Neural cell (in vitro differentiated cells): ENCODE measurements around the gene SLC12A4. TPM values are rescaled to one million over a fixed set of nuclear protein-coding genes. Genes with fewer than 3 reads are reported as not detected.

Source experiments
- H2AFZ ChIP-seq: fragments of 200-600, 300-800 bp; sonication (generic), shearing (Covaris generic); 2 replicates; pipeline ENCODE4 v1.6.0; 2014; ENCODE audit warnings: low read depth, mild to moderate bottlenecking, antibody characterized with exemption, low read length, moderate library complexity
- H3F3A ChIP-seq: fragments of 200-600 bp; shearing (Covaris generic); 2 replicates; pipeline ENCODE4 v1.6.1; 2016; ENCODE audit warnings: mild to moderate bottlenecking, moderate library complexity, mixed read lengths, antibody characterized with exemption, low read length; ENCODE audit not compliant: insufficient read depth, poor library complexity, severe bottlenecking
- H3K27ac ChIP-seq: fragments of 200-600, 300-800 bp; sonication (generic), shearing (Covaris generic); 2 replicates; pipeline ENCODE4 v1.5.1; 2014; ENCODE audit warnings: mild to moderate bottlenecking, low read length, moderate library complexity
- H3K27me3 ChIP-seq: fragments of 300-800, 200-600 bp; sonication (generic), shearing (Covaris generic); 2 replicates; pipeline ENCODE4 v1.6.0; 2014; ENCODE audit warnings: mild to moderate bottlenecking, low read depth, low read length, moderate library complexity; ENCODE audit not compliant: insufficient read depth
- H3K36me3 ChIP-seq: fragments of 300-800, 200-600 bp; sonication (generic), shearing (Covaris generic); 2 replicates; pipeline ENCODE4 v1.5.1; 2014; ENCODE audit warnings: mild to moderate bottlenecking, antibody characterized with exemption, low read length, moderate library complexity; ENCODE audit not compliant: insufficient read depth
- H3K4me2 ChIP-seq: fragments of 300-800, 200-600 bp; sonication (generic), shearing (Covaris generic); 2 replicates; pipeline ENCODE4 v1.6.0; 2014; ENCODE audit warnings: mild to moderate bottlenecking, low read length
- H3K4me3 ChIP-seq: fragments of 300-800, 200-600 bp; sonication (generic), shearing (Covaris generic); 2 replicates; pipeline ENCODE4 v1.5.1; 2014; ENCODE audit warnings: mild to moderate bottlenecking, low read length, moderate library complexity
- H3K79me2 ChIP-seq: fragments of 200-600 bp; shearing (Covaris generic); replicated peaks from 2 replicates; pipeline ENCODE4 v1.6.0; 2014; ENCODE audit warnings: mild to moderate bottlenecking, low read length, moderate library complexity; ENCODE audit not compliant: insufficient read depth
- H3K9ac ChIP-seq: fragments of 300-800, 200-600 bp; sonication (generic), shearing (Covaris generic); 2 replicates; pipeline ENCODE4 v1.6.1; 2016; ENCODE audit warnings: mild to moderate bottlenecking, low read length, mixed read lengths
- H3K9me2 ChIP-seq: fragments of 200-600 bp; shearing (Covaris generic); 2 replicates; pipeline ENCODE4 v1.6.1; 2016; ENCODE audit warnings: mild to moderate bottlenecking, low read length, mixed read lengths; ENCODE audit not compliant: insufficient read depth
- H3K9me3 ChIP-seq: fragments of 200-600, 300-800 bp; sonication (generic), shearing (Covaris generic); 2 replicates; pipeline ENCODE4 v1.6.1; 2016; ENCODE audit warnings: mild to moderate bottlenecking, mixed run types, low read length, moderate library complexity, mixed read lengths
- H4K20me1 ChIP-seq: fragments of 200-600 bp; shearing (Covaris generic); 2 replicates; pipeline ENCODE4 v1.6.1; 2016; ENCODE audit warnings: mild to moderate bottlenecking, mixed run types; ENCODE audit not compliant: insufficient read depth
- EP300 ChIP-seq: fragments of 450-650 bp; conservative IDR thresholded peaks from 2 replicates; pipeline ENCODE4 v1.6.1; 2014; ENCODE audit warnings: antibody characterized with exemption, mild to moderate bottlenecking, moderate library complexity; ENCODE audit not compliant: poor library complexity, severe bottlenecking
- EZH2 ChIP-seq: fragments of 200-600, 300-800 bp; shearing (Covaris generic), sonication (generic); IDR thresholded peaks from 2 replicates; pipeline ENCODE4 v1.6.1; 2014; ENCODE audit warnings: antibody characterized with exemption, low read length, borderline replicate concordance, mild to moderate bottlenecking; ENCODE audit not compliant: insufficient read depth, poor library complexity, severe bottlenecking
- MXI1 ChIP-seq: fragments of 450-650 bp; conservative IDR thresholded peaks from 2 replicates; pipeline ENCODE4 v1.6.1; 2014; ENCODE audit warnings: antibody characterized with exemption, mild to moderate bottlenecking; ENCODE audit not compliant: poor library complexity, severe bottlenecking
- POLR2AphosphoS5 ChIP-seq: IDR thresholded peaks from 2 replicates; pipeline ENCODE4 v1.6.1; 2012
- RAD21 ChIP-seq: fragments of 450-650 bp; conservative IDR thresholded peaks from 2 replicates; pipeline ENCODE4 v1.6.1; 2014; ENCODE audit warnings: antibody characterized with exemption, mild to moderate bottlenecking, moderate library complexity
- SMC3 ChIP-seq: fragments of 450-650 bp; conservative IDR thresholded peaks from 2 replicates; pipeline ENCODE4 v1.6.1; 2014; ENCODE audit warnings: antibody characterized with exemption, mild to moderate bottlenecking, moderate library complexity; ENCODE audit not compliant: poor library complexity
- TAF1 ChIP-seq: IDR thresholded peaks from 2 replicates; pipeline ENCODE4 v1.6.1; 2012; ENCODE audit warnings: low read depth
- polyA plus RNA-seq: library from polyadenylated mRNA; depleted of rRNA; stranded (reverse); fragments of >200 nt; gene quantifications from 2 replicates; pipeline ENCODE4 v1.2.3, GENCODE V29; 2014
- TF ChIP-seq, protein P1 (sequence below): fragments of 450-650 bp; IDR thresholded peaks from 2 replicates; pipeline ENCODE4 v1.5.1; 2014; ENCODE audit warnings: antibody characterized with exemption, mild to moderate bottlenecking, moderate library complexity; ENCODE audit not compliant: poor library complexity, severe bottlenecking
- TF ChIP-seq, protein P2 (sequence below): IDR thresholded peaks from 2 replicates; pipeline ENCODE4 v1.6.1; 2012; ENCODE audit warnings: borderline replicate concordance

SLC12A4 gene
- polyA plus RNA-seq, 1 donor from 2014 or later: 0.11 TPM

DNA sequence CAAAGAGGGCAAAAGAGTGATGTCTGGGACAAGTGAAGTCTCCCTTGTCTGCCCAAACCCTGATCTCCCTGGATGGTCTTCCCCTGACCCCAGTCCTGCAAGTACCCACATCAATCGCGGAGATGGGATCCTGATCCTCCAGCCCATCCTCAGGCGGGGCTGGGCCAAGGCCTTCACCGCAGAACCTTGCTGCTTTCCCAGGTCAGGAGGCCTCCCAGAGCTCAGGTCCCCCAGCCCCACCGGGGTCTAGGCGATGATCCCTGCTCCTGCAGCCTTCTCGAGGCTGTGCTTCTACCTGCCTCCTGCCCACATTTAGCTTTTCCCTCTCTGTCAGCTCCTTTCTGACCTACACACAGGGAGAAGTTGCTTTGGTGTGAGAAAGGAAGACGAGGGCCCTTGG lies 6.3 kb downstream of the SLC12A4 start:
- TF ChIP-seq, protein P1, sequence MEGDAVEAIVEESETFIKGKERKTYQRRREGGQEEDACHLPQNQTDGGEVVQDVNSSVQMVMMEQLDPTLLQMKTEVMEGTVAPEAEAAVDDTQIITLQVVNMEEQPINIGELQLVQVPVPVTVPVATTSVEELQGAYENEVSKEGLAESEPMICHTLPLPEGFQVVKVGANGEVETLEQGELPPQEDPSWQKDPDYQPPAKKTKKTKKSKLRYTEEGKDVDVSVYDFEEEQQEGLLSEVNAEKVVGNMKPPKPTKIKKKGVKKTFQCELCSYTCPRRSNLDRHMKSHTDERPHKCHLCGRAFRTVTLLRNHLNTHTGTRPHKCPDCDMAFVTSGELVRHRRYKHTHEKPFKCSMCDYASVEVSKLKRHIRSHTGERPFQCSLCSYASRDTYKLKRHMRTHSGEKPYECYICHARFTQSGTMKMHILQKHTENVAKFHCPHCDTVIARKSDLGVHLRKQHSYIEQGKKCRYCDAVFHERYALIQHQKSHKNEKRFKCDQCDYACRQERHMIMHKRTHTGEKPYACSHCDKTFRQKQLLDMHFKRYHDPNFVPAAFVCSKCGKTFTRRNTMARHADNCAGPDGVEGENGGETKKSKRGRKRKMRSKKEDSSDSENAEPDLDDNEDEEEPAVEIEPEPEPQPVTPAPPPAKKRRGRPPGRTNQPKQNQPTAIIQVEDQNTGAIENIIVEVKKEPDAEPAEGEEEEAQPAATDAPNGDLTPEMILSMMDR: no peak
- TF ChIP-seq POLR2AphosphoS5 (no peak), EZH2 (no peak), SMC3 (no peak), MXI1 (no peak), TAF1 (no peak), RAD21 (no peak)
- TF ChIP-seq, protein P2, sequence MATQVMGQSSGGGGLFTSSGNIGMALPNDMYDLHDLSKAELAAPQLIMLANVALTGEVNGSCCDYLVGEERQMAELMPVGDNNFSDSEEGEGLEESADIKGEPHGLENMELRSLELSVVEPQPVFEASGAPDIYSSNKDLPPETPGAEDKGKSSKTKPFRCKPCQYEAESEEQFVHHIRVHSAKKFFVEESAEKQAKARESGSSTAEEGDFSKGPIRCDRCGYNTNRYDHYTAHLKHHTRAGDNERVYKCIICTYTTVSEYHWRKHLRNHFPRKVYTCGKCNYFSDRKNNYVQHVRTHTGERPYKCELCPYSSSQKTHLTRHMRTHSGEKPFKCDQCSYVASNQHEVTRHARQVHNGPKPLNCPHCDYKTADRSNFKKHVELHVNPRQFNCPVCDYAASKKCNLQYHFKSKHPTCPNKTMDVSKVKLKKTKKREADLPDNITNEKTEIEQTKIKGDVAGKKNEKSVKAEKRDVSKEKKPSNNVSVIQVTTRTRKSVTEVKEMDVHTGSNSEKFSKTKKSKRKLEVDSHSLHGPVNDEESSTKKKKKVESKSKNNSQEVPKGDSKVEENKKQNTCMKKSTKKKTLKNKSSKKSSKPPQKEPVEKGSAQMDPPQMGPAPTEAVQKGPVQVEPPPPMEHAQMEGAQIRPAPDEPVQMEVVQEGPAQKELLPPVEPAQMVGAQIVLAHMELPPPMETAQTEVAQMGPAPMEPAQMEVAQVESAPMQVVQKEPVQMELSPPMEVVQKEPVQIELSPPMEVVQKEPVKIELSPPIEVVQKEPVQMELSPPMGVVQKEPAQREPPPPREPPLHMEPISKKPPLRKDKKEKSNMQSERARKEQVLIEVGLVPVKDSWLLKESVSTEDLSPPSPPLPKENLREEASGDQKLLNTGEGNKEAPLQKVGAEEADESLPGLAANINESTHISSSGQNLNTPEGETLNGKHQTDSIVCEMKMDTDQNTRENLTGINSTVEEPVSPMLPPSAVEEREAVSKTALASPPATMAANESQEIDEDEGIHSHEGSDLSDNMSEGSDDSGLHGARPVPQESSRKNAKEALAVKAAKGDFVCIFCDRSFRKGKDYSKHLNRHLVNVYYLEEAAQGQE: no peak
- no peaks in the 10 kb centered on the region for H4K20me1 ChIP-seq
- H2AFZ ChIP-seq: no peak overlapping the region
- H3K9me3 ChIP-seq: no peaks in the 10 kb centered on the region
- no peak overlapping the region for H3K27ac ChIP-seq
- H3K36me3 ChIP-seq: no peaks in the 10 kb centered on the region
- no peak overlapping the region for H3K4me2 ChIP-seq
- peaks cover 2% of the 10 kb centered on the region for H3K27me3 ChIP-seq
- no peaks in the 10 kb centered on the region for H3F3A ChIP-seq
- no peaks in the 10 kb centered on the region for H3K9me2 ChIP-seq
- no peaks in the 10 kb centered on the region for H3K79me2 ChIP-seq
- H3K4me3 ChIP-seq: no peak overlapping the region
- no peak overlapping the region for H3K9ac ChIP-seq

DNA sequence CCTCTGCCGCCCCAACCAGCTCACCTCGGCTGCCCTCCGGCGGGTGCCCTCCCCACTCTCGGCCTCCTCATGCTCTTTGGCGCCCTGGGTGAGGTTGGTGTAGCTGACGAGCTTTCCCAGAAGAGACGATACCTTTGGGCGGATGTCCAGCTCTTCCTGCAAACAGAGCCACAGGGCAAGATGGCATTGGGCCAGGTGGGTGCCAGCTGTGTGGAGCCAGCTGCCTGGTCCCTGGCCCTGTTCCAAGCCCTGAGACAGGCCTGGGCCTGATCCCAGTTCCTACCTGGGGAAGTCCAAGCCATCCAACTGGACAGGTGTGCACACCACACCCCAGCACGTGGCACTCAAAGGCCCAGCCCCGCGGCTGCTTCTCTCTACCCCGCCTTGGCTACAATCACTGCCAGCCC lies 6.9 kb downstream of the SLC12A4 start:
- Histone ChIP-seq H3K27ac (no peak overlapping the region), H3K79me2 (no peaks in the 10 kb centered on the region), H3K36me3 (no peaks in the 10 kb centered on the region)

More for the DNA sequence above, 6.9 kb downstream of the SLC12A4 start:
- Histone ChIP-seq H3K27me3 (no peaks in the 10 kb centered on the region), H3F3A (no peaks in the 10 kb centered on the region), H3K9me2 (no peaks in the 10 kb centered on the region), H4K20me1 (no peaks in the 10 kb centered on the region), H3K9ac (no peak overlapping the region), H3K4me2 (no peak overlapping the region), H3K4me3 (no peak overlapping the region), H2AFZ (no peak overlapping the region), H3K9me3 (no peaks in the 10 kb centered on the region)
- TF ChIP-seq EP300: no peak
- TF ChIP-seq, protein P2: no peak
- TF ChIP-seq RAD21: no peak
